Lung (tissue), 12 donors: ENCODE measurements around the gene PHF2. TPM values are rescaled to one million over a fixed set of nuclear protein-coding genes. Genes with fewer than 3 reads are reported as not detected.

Source experiments
- ATAC-seq: fragments of 200-7000 bp; cut with Tn5 transposase; one replicate; pipeline ENCODE4 v1.9.1; 2020; ENCODE audit warnings: moderate number of reproducible peaks; ENCODE audit not compliant: insufficient read depth, low FRiP score
- DNase-seq, 3 donors: peaks; one replicate each; pipeline ENCODE4 v3.0.0-alpha.2; 2013 to 2017
- H3K27ac ChIP-seq, 2 donors: one replicate each; pipeline ENCODE4 v1.5.1; 2013; ENCODE audit warnings: mild to moderate bottlenecking in 2 of 2, moderate library complexity in 2 of 2, control low read depth in 1 of 2, inconsistent platforms in 1 of 2, low read depth in 1 of 2, low read length in 1 of 2
- H3K27me3 ChIP-seq, 3 donors: one replicate each; pipeline ENCODE4 v1.5.1; 2013; ENCODE audit warnings: low read length in 2 of 3; ENCODE audit not compliant: control insufficient read depth in 3 of 3, insufficient read depth in 3 of 3
- H3K36me3 ChIP-seq, 4 donors: one replicate each; pipeline ENCODE4 v1.5.1; 2013; ENCODE audit warnings: low read length in 4 of 4, mild to moderate bottlenecking in 1 of 4, moderate library complexity in 1 of 4; ENCODE audit not compliant: control insufficient read depth in 4 of 4, insufficient read depth in 4 of 4
- H3K4me1 ChIP-seq, 5 donors: one replicate each; pipeline ENCODE4 v1.5.1; 2013; ENCODE audit warnings: low read length in 5 of 5, mild to moderate bottlenecking in 2 of 5, moderate library complexity in 1 of 5; ENCODE audit not compliant: control insufficient read depth in 5 of 5, insufficient read depth in 5 of 5
- H3K4me3 ChIP-seq: one replicate; pipeline ENCODE4 v1.5.1; 2013; ENCODE audit warnings: mild to moderate bottlenecking, control low read depth, moderate library complexity
- H3K9ac ChIP-seq, 2 donors: one replicate each; pipeline ENCODE4 v1.5.1; 2013; ENCODE audit warnings: low read length in 2 of 2, control low read depth in 1 of 2; ENCODE audit not compliant: insufficient read depth in 1 of 2
- H3K9me3 ChIP-seq, 4 donors: one replicate each; pipeline ENCODE4 v1.5.1; 2013; ENCODE audit warnings: low read length in 3 of 4, mild to moderate bottlenecking in 1 of 4, moderate library complexity in 1 of 4; ENCODE audit not compliant: control insufficient read depth in 4 of 4, insufficient read depth in 3 of 4
- CTCF ChIP-seq: IDR thresholded peaks from 2 replicates; pipeline ENCODE4 v1.5.1; 2012; ENCODE audit warnings: mild to moderate bottlenecking; ENCODE audit errors: control extremely low read depth, extremely low read depth
- WGBS, 2 donors: extraction: QIAGEN DNeasy Blood & Tissue Kit; methylation state at CpG; one replicate each; pipeline ENCODE4 v1.1.7; 2013; 5-methylcytosine and 5-hydroxymethylcytosine counted together
- polyA plus RNA-seq, 2 donors: library from polyadenylated mRNA; stranded (reverse); fragments of 200-250 nt; gene quantifications; one replicate each; pipeline ENCODE4 v1.2.1, GENCODE V29; 2013
- total RNA-seq, 2 donors: library from RNA; depleted of rRNA in 1 of 2; stranded (reverse); fragments of >200 nt in 1 of 2; gene quantifications; one replicate each; pipeline ENCODE4 v1.2.1, GENCODE V29; 2014 to 2021
- donor health status: control.
- donor health status: control.
- donor health status: Bipolar disorder and iron deficiency.
- donor health status: healthy.
- donor health status: DM: yes; HTN: yes; CAD: no.

Gene PHF2
- total and polyA plus RNA-seq, 4 donors = 20.1 to 33.6 (median 30.2) TPM

- ATAC-seq (no peak), DNase-seq (no peak)
- Histone ChIP-seq H3K27ac (no peak overlapping the region), H3K9me3 (peaks cover 0 to 16% (median 1%) of the 10 kb centered on the region in 4 donors), H3K9ac (no peak overlapping the region), H3K4me1 (peaks cover 0 to 9% (median 0%) of the 10 kb centered on the region in 5 donors), H3K4me3 (no peak overlapping the region), H3K36me3 (peaks cover 0 to 4% (median 2%) of the 10 kb centered on the region in 4 donors), H3K27me3 (no peaks in the 10 kb centered on the region)
- no peak for TF ChIP-seq CTCF
- WGBS, 2 donors = 56 to 62% methylated on average over 3 of the region's 3 CpGs
Observed at GRCh38 chr9:93606187-93606586, 29.8 kb downstream of the PHF2 start.

- ATAC-seq = no peak
- Histone ChIP-seq H3K4me1 (peaks cover 0 to 12% (median 3%) of the 10 kb centered on the region in 5 donors), H3K36me3 (peaks cover 0 to 4% (median 1%) of the 10 kb centered on the region in 4 donors), H3K9me3 (peaks cover 0 to 15% (median 2%) of the 10 kb centered on the region in 4 donors), H3K27ac (no peak overlapping the region), H3K4me3 (no peak overlapping the region), H3K27me3 (no peaks in the 10 kb centered on the region), H3K9ac (no peak overlapping the region)
- WGBS, 2 donors = 95 to 100% methylated on average over 1 of the region's 1 CpG
- TF ChIP-seq CTCF = no peak
- no peak for DNase-seq
Observed at GRCh38 chr9:93610206-93610605, 33.8 kb downstream of the PHF2 start.

GRCh38 chr9:93612052-93612795 is 35.8 kb downstream of the PHF2 start:
- no peaks in the 10 kb centered on the region for H3K36me3 ChIP-seq
- DNase-seq (no peak), ATAC-seq (no peak)
- no peaks in the 10 kb centered on the region for H3K27me3 ChIP-seq
- 62 to 66% methylated on average over 2 of the region's 2 CpGs for WGBS, 2 donors
- no peak for TF ChIP-seq CTCF
- H3K4me3 ChIP-seq = no peak overlapping the region
- no peak overlapping the region for H3K27ac ChIP-seq
- H3K9ac ChIP-seq = no peak overlapping the region
- peaks cover 0 to 14% (median 4%) of the 10 kb centered on the region in 5 donors for H3K4me1 ChIP-seq
- peaks cover 0 to 10% (median 2%) of the 10 kb centered on the region in 4 donors for H3K9me3 ChIP-seq

GRCh38 chr9:93612796-93613154 is 36.4 kb downstream of the PHF2 start:
- H3K36me3 ChIP-seq = no peaks in the 10 kb centered on the region
- H3K4me1 ChIP-seq = peaks cover 0 to 14% (median 5%) of the 10 kb centered on the region in 5 donors
- H3K9ac ChIP-seq = no peak overlapping the region
- DNase-seq (no peak), ATAC-seq (no peak)
- WGBS, 2 donors = 47 to 48% methylated on average over 5 of the region's 5 CpGs
- H3K27ac ChIP-seq = no peak overlapping the region
- H3K9me3 ChIP-seq = peaks cover 0 to 8% (median 2%) of the 10 kb centered on the region in 4 donors
- no peak for TF ChIP-seq CTCF
- no peak overlapping the region for H3K4me3 ChIP-seq
- H3K27me3 ChIP-seq = no peaks in the 10 kb centered on the region
